ENCODE results near the gene RBKS.
"Not testable (repeated sequence)": the region's sequence is repeated elsewhere in the genome, so short reads cannot be mapped to it uniquely, and the experiment has no call there.

RBKS gene

GRCh38 chr2:27886322-27886721, 3.9 kb downstream of the RBKS start:
- Histone ChIP-seq H3K27me3 (ENCODE audit: control insufficient read depth, insufficient read depth, low read length) (no peaks in the 10 kb centered on the region), H3K4me3 (ENCODE audit: low read length) (no peak overlapping the region), H3K27ac (ENCODE audit: low read length) (no peak overlapping the region), H3K4me1 (ENCODE audit: control insufficient read depth, low read depth, low read length) (no peaks in the 10 kb centered on the region), H3K9me3 (ENCODE audit: control insufficient read depth, low read depth, low read length) (no peaks in the 10 kb centered on the region), H3K9ac (ENCODE audit: low read length) (no peak overlapping the region), H3K36me3 (ENCODE audit: control insufficient read depth, low read depth, low read length) (no peaks in the 10 kb centered on the region)

- Histone ChIP-seq H3K9me3 (ENCODE audit: control insufficient read depth, low read depth, low read length) (no peaks in the 10 kb centered on the region), H3K36me3 (ENCODE audit: control insufficient read depth, low read depth, low read length) (no peaks in the 10 kb centered on the region), H3K4me1 (ENCODE audit: control insufficient read depth, low read depth, low read length) (no peaks in the 10 kb centered on the region), H3K9ac (ENCODE audit: low read length) (no peak overlapping the region), H3K27ac (ENCODE audit: low read length) (no peak overlapping the region), H3K4me3 (ENCODE audit: low read length) (no peak overlapping the region), H3K27me3 (ENCODE audit: control insufficient read depth, insufficient read depth, low read length) (no peaks in the 10 kb centered on the region)
Observed at GRCh38 chr2:27885661-27886060, 4.5 kb downstream of the RBKS start.

- H3K27me3 ChIP-seq (ENCODE audit: control insufficient read depth, insufficient read depth, low read length): no peaks in the 10 kb centered on the region
- no peak overlapping the region for H3K27ac ChIP-seq (ENCODE audit: low read length)
- H3K9me3 ChIP-seq (ENCODE audit: control insufficient read depth, low read depth, low read length): no peaks in the 10 kb centered on the region
- no peaks in the 10 kb centered on the region for H3K4me1 ChIP-seq (ENCODE audit: control insufficient read depth, low read depth, low read length)
- H3K36me3 ChIP-seq (ENCODE audit: control insufficient read depth, low read depth, low read length): no peaks in the 10 kb centered on the region
- H3K9ac ChIP-seq (ENCODE audit: low read length): no peak overlapping the region
- H3K4me3 ChIP-seq (ENCODE audit: low read length): no peak overlapping the region
Observed at GRCh38 chr2:27885234-27885633, 5.0 kb downstream of the RBKS start.

- no peaks in the 10 kb centered on the region for H3K9me3 ChIP-seq (ENCODE audit: control insufficient read depth, low read depth, low read length)
- no peak overlapping the region for H3K27ac ChIP-seq (ENCODE audit: low read length)
- H3K27me3 ChIP-seq (ENCODE audit: control insufficient read depth, insufficient read depth, low read length): no peaks in the 10 kb centered on the region
- H3K9ac ChIP-seq (ENCODE audit: low read length): no peak overlapping the region
- H3K36me3 ChIP-seq (ENCODE audit: control insufficient read depth, low read depth, low read length): no peaks in the 10 kb centered on the region
- no peak overlapping the region for H3K4me3 ChIP-seq (ENCODE audit: low read length)
- no peaks in the 10 kb centered on the region for H3K4me1 ChIP-seq (ENCODE audit: control insufficient read depth, low read depth, low read length)
Observed at GRCh38 chr2:27884601-27885000, 5.6 kb downstream of the RBKS start.

GRCh38 chr2:27882584-27882922, 7.6 kb downstream of the RBKS start:
- H3K27me3 ChIP-seq (ENCODE audit: control insufficient read depth, insufficient read depth, low read length); H3K4me3 ChIP-seq (ENCODE audit: low read length); H3K9me3 ChIP-seq (ENCODE audit: control insufficient read depth, low read depth, low read length): not testable (repeated sequence)

GRCh38 chr2:27881815-27882583, 8.2 kb downstream of the RBKS start:
- H3K4me1 ChIP-seq (ENCODE audit: control insufficient read depth, low read depth, low read length); H3K9ac ChIP-seq (ENCODE audit: low read length); H3K4me3 ChIP-seq (ENCODE audit: low read length); H3K9me3 ChIP-seq (ENCODE audit: control insufficient read depth, low read depth, low read length); H3K27ac ChIP-seq (ENCODE audit: low read length); H3K36me3 ChIP-seq (ENCODE audit: control insufficient read depth, low read depth, low read length); H3K27me3 ChIP-seq (ENCODE audit: control insufficient read depth, insufficient read depth, low read length): not testable (repeated sequence)

More at GRCh38 chr2:27882584-27882922, 7.6 kb downstream of the RBKS start:
- not testable (repeated sequence) for H3K27ac ChIP-seq (ENCODE audit: low read length); H3K4me1 ChIP-seq (ENCODE audit: control insufficient read depth, low read depth, low read length); H3K36me3 ChIP-seq (ENCODE audit: control insufficient read depth, low read depth, low read length); H3K9ac ChIP-seq (ENCODE audit: low read length)

GRCh38 chr2:27878825-27879224, 11.4 kb downstream of the RBKS start:
- no peak overlapping the region for H3K27ac ChIP-seq (ENCODE audit: low read length)

GRCh38 chr2:27875089-27875881, 14.9 kb downstream of the RBKS start:
- Histone ChIP-seq H3K9ac (ENCODE audit: low read length) (no peak overlapping the region), H3K27me3 (ENCODE audit: control insufficient read depth, insufficient read depth, low read length) (no peaks in the 10 kb centered on the region), H3K9me3 (ENCODE audit: control insufficient read depth, low read depth, low read length) (no peaks in the 10 kb centered on the region), H3K27ac (ENCODE audit: low read length) (no peak overlapping the region), H3K4me3 (ENCODE audit: low read length) (no peak overlapping the region), H3K4me1 (ENCODE audit: control insufficient read depth, low read depth, low read length) (no peaks in the 10 kb centered on the region), H3K36me3 (ENCODE audit: control insufficient read depth, low read depth, low read length) (no peaks in the 10 kb centered on the region)

More at GRCh38 chr2:27878825-27879224, 11.4 kb downstream of the RBKS start:
- no peaks in the 10 kb centered on the region for H3K36me3 ChIP-seq (ENCODE audit: control insufficient read depth, low read depth, low read length)
- H3K9me3 ChIP-seq (ENCODE audit: control insufficient read depth, low read depth, low read length): no peaks in the 10 kb centered on the region
- H3K9ac ChIP-seq (ENCODE audit: low read length): no peak overlapping the region
- no peak overlapping the region for H3K4me3 ChIP-seq (ENCODE audit: low read length)
- H3K4me1 ChIP-seq (ENCODE audit: control insufficient read depth, low read depth, low read length): no peaks in the 10 kb centered on the region
- H3K27me3 ChIP-seq (ENCODE audit: control insufficient read depth, insufficient read depth, low read length): no peaks in the 10 kb centered on the region

GRCh38 chr2:27873091-27873490, 17.1 kb downstream of the RBKS start:
- Histone ChIP-seq H3K9ac (ENCODE audit: low read length) (no peak overlapping the region), H3K27me3 (ENCODE audit: control insufficient read depth, insufficient read depth, low read length) (no peaks in the 10 kb centered on the region), H3K36me3 (ENCODE audit: control insufficient read depth, low read depth, low read length) (no peaks in the 10 kb centered on the region), H3K9me3 (ENCODE audit: control insufficient read depth, low read depth, low read length) (no peaks in the 10 kb centered on the region), H3K4me3 (ENCODE audit: low read length) (no peak overlapping the region), H3K27ac (ENCODE audit: low read length) (no peak overlapping the region), H3K4me1 (ENCODE audit: control insufficient read depth, low read depth, low read length) (no peaks in the 10 kb centered on the region)

- H3K27ac ChIP-seq (ENCODE audit: low read length): no peak overlapping the region
- H3K4me1 ChIP-seq (ENCODE audit: control insufficient read depth, low read depth, low read length): no peaks in the 10 kb centered on the region
- no peaks in the 10 kb centered on the region for H3K9me3 ChIP-seq (ENCODE audit: control insufficient read depth, low read depth, low read length)
- H3K36me3 ChIP-seq (ENCODE audit: control insufficient read depth, low read depth, low read length): no peaks in the 10 kb centered on the region
- H3K4me3 ChIP-seq (ENCODE audit: low read length): no peak overlapping the region
- no peak overlapping the region for H3K9ac ChIP-seq (ENCODE audit: low read length)
- no peaks in the 10 kb centered on the region for H3K27me3 ChIP-seq (ENCODE audit: control insufficient read depth, insufficient read depth, low read length)
Observed at GRCh38 chr2:27871802-27872201, 18.4 kb downstream of the RBKS start.

- Histone ChIP-seq H3K4me3 (ENCODE audit: low read length) (no peak overlapping the region), H3K27ac (ENCODE audit: low read length) (no peak overlapping the region), H3K9ac (ENCODE audit: low read length) (no peak overlapping the region), H3K4me1 (ENCODE audit: control insufficient read depth, low read depth, low read length) (no peaks in the 10 kb centered on the region), H3K36me3 (ENCODE audit: control insufficient read depth, low read depth, low read length) (no peaks in the 10 kb centered on the region), H3K9me3 (ENCODE audit: control insufficient read depth, low read depth, low read length) (no peaks in the 10 kb centered on the region), H3K27me3 (ENCODE audit: control insufficient read depth, insufficient read depth, low read length) (no peaks in the 10 kb centered on the region)
Observed at GRCh38 chr2:27870724-27871123, 19.5 kb downstream of the RBKS start.

GRCh38 chr2:27869763-27870162, 20.4 kb downstream of the RBKS start:
- H3K4me3 ChIP-seq (ENCODE audit: low read length): no peak overlapping the region
- H3K27ac ChIP-seq (ENCODE audit: low read length): no peak overlapping the region
- H3K9me3 ChIP-seq (ENCODE audit: control insufficient read depth, low read depth, low read length): no peaks in the 10 kb centered on the region
- no peaks in the 10 kb centered on the region for H3K4me1 ChIP-seq (ENCODE audit: control insufficient read depth, low read depth, low read length)
- no peak overlapping the region for H3K9ac ChIP-seq (ENCODE audit: low read length)
- H3K36me3 ChIP-seq (ENCODE audit: control insufficient read depth, low read depth, low read length): no peaks in the 10 kb centered on the region
- H3K27me3 ChIP-seq (ENCODE audit: control insufficient read depth, insufficient read depth, low read length): no peaks in the 10 kb centered on the region

Data from iPS-18a (cell line).